Gastroesophageal sphincter (tissue), 3 donors: ENCODE data around the gene EMP2.

ENCODE experiments used
- CTCF ChIP-seq, 4 experiments: fragments of 200-600 bp in 2 of 4; fragments of 450-650 bp in 2 of 4; sonication (generic) in 1 of 4; IDR thresholded peaks; one replicate each; pipeline ENCODE4 v1.5.1; 2017 to 2019; ENCODE audit warnings: antibody characterized with exemption in 4 of 4, mild to moderate bottlenecking in 2 of 4, moderate library complexity in 2 of 4
- EP300 ChIP-seq: sonication (generic); formaldehyde crosslinking; IDR thresholded peaks from one replicate; pipeline ENCODE4 v1.6.1; 2017; ENCODE audit warnings: antibody characterized with exemption, mild to moderate bottlenecking
- POLR2A ChIP-seq, 2 donors: fragments of 450-650 bp; IDR thresholded peaks; one replicate each; pipeline ENCODE4 v1.6.1; 2017; ENCODE audit warnings: antibody characterized with exemption in 2 of 2, mild to moderate bottlenecking in 2 of 2, moderate library complexity in 1 of 2
- POLR2AphosphoS5 ChIP-seq: sonication (generic); formaldehyde crosslinking; IDR thresholded peaks from one replicate; pipeline ENCODE4 v1.6.1; 2017; ENCODE audit warnings: antibody characterized with exemption

- TF ChIP-seq POLR2AphosphoS5: no peak
- TF ChIP-seq POLR2A (IDR thresholded peaks at IDR 0.05): no peak
- TF ChIP-seq CTCF (IDR thresholded peaks at IDR 0.05): no peak
- TF ChIP-seq EP300: no peak
These were observed 14.0 kb upstream of the EMP2 start for GRCh38 chr16:10594312-10594950.
